HepG2 (cell line): ENCODE results near the gene IQCN. TPM values are rescaled to one million over a fixed set of nuclear protein-coding genes. Genes with fewer than 3 reads are reported as not detected.

Source experiments
- FOXA1 ChIP-seq, 2 experiments: fragments of 450-650 bp in 1 of 2; sonication (generic) in 1 of 2; formaldehyde crosslinking in 1 of 2; IDR thresholded peaks; 2 replicates each; pipeline versions ENCODE4 v1.4.0 to v1.6.1; 2016 to 2020; ENCODE audit warnings: missing genetic modification reagents in 1 of 2
- GLI4 ChIP-seq: sonication (generic); formaldehyde crosslinking; IDR thresholded peaks from 2 replicates; pipeline ENCODE4 v1.5.1; 2020; ENCODE audit warnings: missing genetic modification reagents, mild to moderate bottlenecking, moderate library complexity, borderline replicate concordance
- JDP2 ChIP-seq: sonication (generic); formaldehyde crosslinking; IDR thresholded peaks from 2 replicates; pipeline ENCODE4 v1.8.1; 2022; ENCODE audit warnings: missing genetic modification reagents, borderline replicate concordance
- MEF2D ChIP-seq: sonication (generic); formaldehyde crosslinking; IDR thresholded peaks from 2 replicates; pipeline ENCODE4 v1.5.1; 2020; ENCODE audit warnings: mild to moderate bottlenecking, missing genetic modification reagents
- MYC ChIP-seq: sonication (generic); formaldehyde crosslinking; IDR thresholded peaks from 2 replicates; pipeline ENCODE4 v1.9.0; 2021; ENCODE audit warnings: missing genetic modification reagents, borderline replicate concordance
- NCOA1 ChIP-seq: sonication (generic); formaldehyde crosslinking; IDR thresholded peaks from 2 replicates; pipeline ENCODE4 v1.9.0; 2021; ENCODE audit warnings: missing genetic modification reagents
- ZFX ChIP-seq: sonication (generic); formaldehyde crosslinking; IDR thresholded peaks from 2 replicates; pipeline ENCODE4 v1.4.0; 2020; ENCODE audit warnings: mild to moderate bottlenecking, low read depth, missing genetic modification reagents, moderate library complexity
- ZKSCAN8 ChIP-seq: IDR thresholded peaks from 2 replicates; pipeline ENCODE4 v1.6.1; 2016; ENCODE audit warnings: borderline replicate concordance, missing genetic modification reagents, missing compliant biosample characterization
- ZNF446 ChIP-seq: sonication (generic); formaldehyde crosslinking; IDR thresholded peaks from 2 replicates; pipeline ENCODE4 v1.5.0; 2020; ENCODE audit warnings: mild to moderate bottlenecking, missing genetic modification reagents
- ZNF660 ChIP-seq: sonication (generic); formaldehyde crosslinking; IDR thresholded peaks from 2 replicates; pipeline ENCODE4 v1.5.1; 2020; ENCODE audit warnings: mild to moderate bottlenecking, low read depth, missing genetic modification reagents, borderline replicate concordance
- ZNF768 ChIP-seq: sonication (generic); formaldehyde crosslinking; IDR thresholded peaks from 2 replicates; pipeline ENCODE4 v1.4.0; 2020; ENCODE audit warnings: missing genetic modification reagents
- ZNF891 ChIP-seq: sonication (generic); formaldehyde crosslinking; IDR thresholded peaks from 2 replicates; pipeline ENCODE4 v1.5.0; 2020; ENCODE audit warnings: mild to moderate bottlenecking, missing genetic modification reagents
- polyA plus RNA-seq, 8 experiments: library from polyadenylated mRNA; depleted of rRNA in 3 of 8; stranded (reverse) in 7 of 8; unstranded in 1 of 8; fragments of >200 nt; fragmentation: Illumina TruSeq in 4 of 8; extraction: Trizol in 4 of 8; gene quantifications; 2 replicates each; pipeline versions ENCODE4 v1.2.1 to v1.2.3, GENCODE V29; 2011 to 2016; ENCODE audit warnings: low read depth in 4 of 8, missing spikeins in 1 of 8, mixed read lengths in 1 of 8; ENCODE audit not compliant: insufficient read depth in 1 of 8
- total RNA-seq, 5 experiments: library from RNA; depleted of rRNA; stranded (reverse); fragments of >200 nt; fragmentation: Illumina TruSeq; extraction: Trizol; gene quantifications; 2 replicates each; pipeline ENCODE4 v1.2.3, GENCODE V29; 2016; ENCODE audit warnings: low read depth in 1 of 5
- TF ChIP-seq, protein P1 (sequence below), 2 experiments: sonication (generic) in 1 of 2; formaldehyde crosslinking in 1 of 2; IDR thresholded peaks; 2 replicates each; pipeline versions ENCODE4 v1.4.0 to v1.6.1; 2016 to 2020; ENCODE audit warnings: borderline replicate concordance in 1 of 2, low read depth in 1 of 2, mild to moderate bottlenecking in 1 of 2, missing genetic modification reagents in 1 of 2
- TF ChIP-seq, protein P2 (sequence below): sonication (generic); formaldehyde crosslinking; IDR thresholded peaks from 2 replicates; pipeline ENCODE4 v1.5.0; 2020; ENCODE audit warnings: mild to moderate bottlenecking, missing genetic modification reagents
- TF ChIP-seq, protein P3 (sequence below): sonication (generic); formaldehyde crosslinking; IDR thresholded peaks from 2 replicates; pipeline ENCODE4 v1.4.0; 2020; ENCODE audit warnings: missing genetic modification reagents

Gene IQCN
- total and polyA plus RNA-seq, 2 of the 13 experiments (the other 11 are each of a cell fraction or from before 2014, with no cell fraction given) = 0.04 to 0.18 TPM

DNA sequence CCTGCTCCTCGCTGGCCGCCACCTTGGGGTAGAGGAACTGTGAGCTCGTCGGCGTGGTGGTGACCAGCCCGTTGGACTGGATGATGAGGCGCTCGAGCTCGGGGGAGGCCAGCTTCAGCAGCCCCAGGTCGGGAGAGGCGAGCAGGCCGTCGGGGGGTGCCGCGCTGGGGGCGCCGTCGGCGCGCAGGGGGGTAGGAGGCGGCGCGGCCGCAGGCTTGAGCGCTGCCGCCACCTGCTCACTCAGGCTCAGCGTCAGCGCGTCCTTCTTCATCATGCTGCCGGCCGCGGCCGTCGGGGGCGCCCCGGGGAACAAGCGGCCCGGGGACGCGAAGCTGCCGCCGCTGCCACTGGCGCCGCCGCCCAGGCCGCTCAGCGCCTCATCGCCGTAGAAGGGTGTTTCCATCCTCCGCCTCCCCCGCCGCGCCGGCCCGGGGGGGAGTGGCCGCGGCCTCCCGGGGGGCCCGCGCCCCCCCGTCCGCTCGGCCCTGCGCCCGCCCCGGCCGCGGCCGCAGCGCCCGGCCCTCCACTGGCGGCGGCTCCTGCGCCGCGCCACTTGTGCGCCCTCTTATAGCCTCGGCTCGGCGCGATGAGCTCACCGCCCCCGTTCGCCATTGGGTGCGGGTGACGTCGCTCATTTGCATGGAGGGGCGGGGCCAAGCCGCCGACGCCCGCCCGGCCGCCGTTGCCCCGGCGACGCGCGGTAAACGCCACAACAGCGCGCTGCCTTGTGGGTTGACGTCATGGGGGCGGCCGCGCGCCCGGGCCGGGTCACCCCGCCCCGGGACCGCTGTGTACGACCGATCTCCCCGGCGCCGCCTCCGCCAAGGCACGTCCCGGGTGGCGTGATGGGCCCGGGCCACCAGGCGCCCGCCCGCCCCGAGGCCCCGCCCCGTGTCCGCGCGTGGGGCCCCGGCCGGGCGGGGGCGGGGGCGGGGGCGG, 7.1 kb upstream of the IQCN start, which contains the start of gene JUND (continued):
- TF ChIP-seq, protein P1, sequence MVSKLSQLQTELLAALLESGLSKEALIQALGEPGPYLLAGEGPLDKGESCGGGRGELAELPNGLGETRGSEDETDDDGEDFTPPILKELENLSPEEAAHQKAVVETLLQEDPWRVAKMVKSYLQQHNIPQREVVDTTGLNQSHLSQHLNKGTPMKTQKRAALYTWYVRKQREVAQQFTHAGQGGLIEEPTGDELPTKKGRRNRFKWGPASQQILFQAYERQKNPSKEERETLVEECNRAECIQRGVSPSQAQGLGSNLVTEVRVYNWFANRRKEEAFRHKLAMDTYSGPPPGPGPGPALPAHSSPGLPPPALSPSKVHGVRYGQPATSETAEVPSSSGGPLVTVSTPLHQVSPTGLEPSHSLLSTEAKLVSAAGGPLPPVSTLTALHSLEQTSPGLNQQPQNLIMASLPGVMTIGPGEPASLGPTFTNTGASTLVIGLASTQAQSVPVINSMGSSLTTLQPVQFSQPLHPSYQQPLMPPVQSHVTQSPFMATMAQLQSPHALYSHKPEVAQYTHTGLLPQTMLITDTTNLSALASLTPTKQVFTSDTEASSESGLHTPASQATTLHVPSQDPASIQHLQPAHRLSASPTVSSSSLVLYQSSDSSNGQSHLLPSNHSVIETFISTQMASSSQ (IDR thresholded peaks at IDR 0.05; ENCODE audit: low read depth) = no peak
- TF ChIP-seq, protein P1 (CRISPR knock-in tag; IDR thresholded peaks at IDR 0.05; ENCODE audit: borderline replicate concordance) = peak; percentile 69; the same call in 1 of the 2 replicates
- TF ChIP-seq, protein P2, sequence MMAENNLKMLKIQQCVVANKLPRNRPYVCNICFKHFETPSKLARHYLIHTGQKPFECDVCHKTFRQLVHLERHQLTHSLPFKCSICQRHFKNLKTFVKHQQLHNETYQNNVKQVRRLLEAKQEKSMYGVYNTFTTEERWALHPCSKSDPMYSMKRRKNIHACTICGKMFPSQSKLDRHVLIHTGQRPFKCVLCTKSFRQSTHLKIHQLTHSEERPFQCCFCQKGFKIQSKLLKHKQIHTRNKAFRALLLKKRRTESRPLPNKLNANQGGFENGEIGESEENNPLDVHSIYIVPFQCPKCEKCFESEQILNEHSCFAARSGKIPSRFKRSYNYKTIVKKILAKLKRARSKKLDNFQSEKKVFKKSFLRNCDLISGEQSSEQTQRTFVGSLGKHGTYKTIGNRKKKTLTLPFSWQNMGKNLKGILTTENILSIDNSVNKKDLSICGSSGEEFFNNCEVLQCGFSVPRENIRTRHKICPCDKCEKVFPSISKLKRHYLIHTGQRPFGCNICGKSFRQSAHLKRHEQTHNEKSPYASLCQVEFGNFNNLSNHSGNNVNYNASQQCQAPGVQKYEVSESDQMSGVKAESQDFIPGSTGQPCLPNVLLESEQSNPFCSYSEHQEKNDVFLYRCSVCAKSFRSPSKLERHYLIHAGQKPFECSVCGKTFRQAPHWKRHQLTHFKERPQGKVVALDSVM = no peak
- TF ChIP-seq JDP2 (CRISPR knock-in tag) (no peak), GLI4 (peak; percentile 43; the same call in 1 of the 2 replicates), ZNF660 (CRISPR knock-in tag) (no peak), ZNF768 (CRISPR knock-in tag) (peak; percentile 10; the same call in 1 of the 2 replicates), ZNF891 (CRISPR knock-in tag) (peak; percentile 57; the same call in 1 of the 2 replicates), ZNF446 (peak; percentile 75; the same call in 1 of the 2 replicates), ZKSCAN8 (CRISPR knock-in tag) (no peak), ZFX (CRISPR knock-in tag) (peak; percentile 48; the same call in 1 of the 2 replicates), MEF2D (CRISPR knock-in tag) (no peak), FOXA1 (IDR thresholded peaks at IDR 0.05) (no peak), FOXA1 (CRISPR knock-in tag; IDR thresholded peaks at IDR 0.05) (0 out of 2 replicates have a peak, but pooled peaks have one; percentile 27), NCOA1 (CRISPR knock-in tag) (no peak), MYC (CRISPR knock-in tag) (peak; percentile 34; the same call in 1 of the 2 replicates)
- TF ChIP-seq, protein P3, sequence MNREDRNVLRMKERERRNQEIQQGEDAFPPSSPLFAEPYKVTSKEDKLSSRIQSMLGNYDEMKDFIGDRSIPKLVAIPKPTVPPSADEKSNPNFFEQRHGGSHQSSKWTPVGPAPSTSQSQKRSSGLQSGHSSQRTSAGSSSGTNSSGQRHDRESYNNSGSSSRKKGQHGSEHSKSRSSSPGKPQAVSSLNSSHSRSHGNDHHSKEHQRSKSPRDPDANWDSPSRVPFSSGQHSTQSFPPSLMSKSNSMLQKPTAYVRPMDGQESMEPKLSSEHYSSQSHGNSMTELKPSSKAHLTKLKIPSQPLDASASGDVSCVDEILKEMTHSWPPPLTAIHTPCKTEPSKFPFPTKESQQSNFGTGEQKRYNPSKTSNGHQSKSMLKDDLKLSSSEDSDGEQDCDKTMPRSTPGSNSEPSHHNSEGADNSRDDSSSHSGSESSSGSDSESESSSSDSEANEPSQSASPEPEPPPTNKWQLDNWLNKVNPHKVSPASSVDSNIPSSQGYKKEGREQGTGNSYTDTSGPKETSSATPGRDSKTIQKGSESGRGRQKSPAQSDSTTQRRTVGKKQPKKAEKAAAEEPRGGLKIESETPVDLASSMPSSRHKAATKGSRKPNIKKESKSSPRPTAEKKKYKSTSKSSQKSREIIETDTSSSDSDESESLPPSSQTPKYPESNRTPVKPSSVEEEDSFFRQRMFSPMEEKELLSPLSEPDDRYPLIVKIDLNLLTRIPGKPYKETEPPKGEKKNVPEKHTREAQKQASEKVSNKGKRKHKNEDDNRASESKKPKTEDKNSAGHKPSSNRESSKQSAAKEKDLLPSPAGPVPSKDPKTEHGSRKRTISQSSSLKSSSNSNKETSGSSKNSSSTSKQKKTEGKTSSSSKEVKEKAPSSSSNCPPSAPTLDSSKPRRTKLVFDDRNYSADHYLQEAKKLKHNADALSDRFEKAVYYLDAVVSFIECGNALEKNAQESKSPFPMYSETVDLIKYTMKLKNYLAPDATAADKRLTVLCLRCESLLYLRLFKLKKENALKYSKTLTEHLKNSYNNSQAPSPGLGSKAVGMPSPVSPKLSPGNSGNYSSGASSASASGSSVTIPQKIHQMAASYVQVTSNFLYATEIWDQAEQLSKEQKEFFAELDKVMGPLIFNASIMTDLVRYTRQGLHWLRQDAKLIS (CRISPR knock-in tag) = no peak; the same call in 1 of the 2 replicates
